Upper lobe of left lung (tissue), 4 donors: ENCODE data around the gene TNS3.

ENCODE experiments used
- CTCF ChIP-seq, 6 experiments: fragments of 450-650 bp in 4 of 6; fragments of 200-600 bp in 2 of 6; sonication (generic) in 2 of 6; IDR thresholded peaks; one replicate each; pipeline ENCODE4 v1.5.1; 2016 to 2019; ENCODE audit warnings: antibody characterized with exemption in 6 of 6
- EP300 ChIP-seq, 4 donors: sonication (generic); formaldehyde crosslinking; IDR thresholded peaks; one replicate each; pipeline ENCODE4 v1.5.1; 2017; ENCODE audit warnings: antibody characterized with exemption in 4 of 4, control low read depth in 2 of 4
- POLR2A ChIP-seq, 4 donors: fragments of 450-650 bp; IDR thresholded peaks; one replicate each; pipeline ENCODE4 v1.5.1; 2016 to 2017; ENCODE audit warnings: antibody characterized with exemption in 4 of 4, mild to moderate bottlenecking in 2 of 4
- POLR2AphosphoS5 ChIP-seq, 2 donors: sonication (generic); formaldehyde crosslinking; IDR thresholded peaks; one replicate each; pipeline ENCODE4 v1.5.1; 2017; ENCODE audit warnings: antibody characterized with exemption in 2 of 2

- TF ChIP-seq CTCF (IDR thresholded peaks at IDR 0.05) (no peak), POLR2AphosphoS5 (IDR thresholded peaks at IDR 0.05) (no peak), POLR2A (IDR thresholded peaks at IDR 0.05) (no peak), EP300 (IDR thresholded peaks at IDR 0.05) (no peak)
These were observed 83.5 kb downstream of the TNS3 start for GRCh38 chr7:47498229-47499056.
